ENCODE data around the gene OGDH. TPM values are rescaled to one million over a fixed set of nuclear protein-coding genes. Genes with fewer than 3 reads are reported as not detected.

The OGDH gene
- total RNA-seq, 2 experiments from 2014 or later, result 78.6 to 85.6 TPM

- H3K4me3 Mint-ChIP-seq, result no peak overlapping the region
- CTCF ChIA-PET, result interaction anchor here (1.2 kb wide), 1 partner anchor 86 kb away, joined by 3 read pairs; no protein-coding TSS in a partner anchor
These were observed 99.0 kb downstream of the OGDH start for GRCh38 chr7:44705434-44705833.

DNA sequence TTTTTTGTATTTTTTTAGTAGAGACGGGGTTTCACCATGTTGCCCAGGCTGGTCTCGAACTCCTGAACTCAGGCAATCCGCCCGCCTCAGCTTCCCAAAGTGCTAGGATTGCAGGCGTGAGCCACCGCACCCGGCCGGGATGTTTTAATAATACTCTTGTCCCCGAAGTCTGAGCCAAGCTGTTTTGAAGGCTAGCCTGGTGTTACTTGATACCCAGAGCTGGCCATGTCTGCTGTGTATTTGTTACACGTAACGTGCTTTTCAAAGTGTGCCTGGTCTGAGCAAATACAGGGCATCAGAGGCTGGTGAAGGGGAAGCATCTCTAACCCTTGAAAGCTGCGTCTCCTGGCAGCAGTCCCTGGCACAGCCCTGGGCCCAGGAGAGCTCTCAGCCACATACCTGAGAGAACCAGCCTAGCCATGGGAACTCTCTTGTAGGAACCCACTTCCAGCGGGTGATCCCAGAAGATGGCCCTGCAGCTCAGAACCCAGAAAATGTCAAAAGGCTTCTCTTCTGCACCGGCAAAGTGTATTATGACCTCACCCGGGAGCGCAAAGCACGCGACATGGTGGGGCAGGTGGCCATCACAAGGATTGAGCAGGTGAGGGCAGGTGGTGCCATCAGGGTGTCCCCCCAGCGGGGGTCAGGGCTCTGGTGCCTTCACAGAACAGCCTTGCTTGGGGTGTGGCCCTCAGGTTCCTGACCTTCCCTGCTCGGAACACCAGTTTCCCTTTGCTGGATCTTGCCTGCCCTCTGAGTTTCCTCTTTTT is 100.5 kb downstream of the OGDH start:
- CTCF ChIA-PET, result no interaction called here
- H3K27ac Mint-ChIP-seq, result no peak overlapping the region
- no peak for ATAC-seq

More at GRCh38 chr7:44705434-44705833, 99.0 kb downstream of the OGDH start:
- POLR2A ChIA-PET, result no interaction called here
- Mint-ChIP-seq H3K9me3 (no peaks in the 10 kb centered on the region), H3K36me3 (ENCODE audit: low read depth) (peaks cover 41% of the 10 kb centered on the region), H3K4me1 (ENCODE audit: low read depth) (no peaks in the 10 kb centered on the region), H3K27me3 (no peaks in the 10 kb centered on the region), H3K27ac (peak overlapping the region; percentile 55)
- TF ChIP-seq, protein P1, sequence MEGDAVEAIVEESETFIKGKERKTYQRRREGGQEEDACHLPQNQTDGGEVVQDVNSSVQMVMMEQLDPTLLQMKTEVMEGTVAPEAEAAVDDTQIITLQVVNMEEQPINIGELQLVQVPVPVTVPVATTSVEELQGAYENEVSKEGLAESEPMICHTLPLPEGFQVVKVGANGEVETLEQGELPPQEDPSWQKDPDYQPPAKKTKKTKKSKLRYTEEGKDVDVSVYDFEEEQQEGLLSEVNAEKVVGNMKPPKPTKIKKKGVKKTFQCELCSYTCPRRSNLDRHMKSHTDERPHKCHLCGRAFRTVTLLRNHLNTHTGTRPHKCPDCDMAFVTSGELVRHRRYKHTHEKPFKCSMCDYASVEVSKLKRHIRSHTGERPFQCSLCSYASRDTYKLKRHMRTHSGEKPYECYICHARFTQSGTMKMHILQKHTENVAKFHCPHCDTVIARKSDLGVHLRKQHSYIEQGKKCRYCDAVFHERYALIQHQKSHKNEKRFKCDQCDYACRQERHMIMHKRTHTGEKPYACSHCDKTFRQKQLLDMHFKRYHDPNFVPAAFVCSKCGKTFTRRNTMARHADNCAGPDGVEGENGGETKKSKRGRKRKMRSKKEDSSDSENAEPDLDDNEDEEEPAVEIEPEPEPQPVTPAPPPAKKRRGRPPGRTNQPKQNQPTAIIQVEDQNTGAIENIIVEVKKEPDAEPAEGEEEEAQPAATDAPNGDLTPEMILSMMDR (IDR thresholded peaks at IDR 0.05), result no peak
- intact Hi-C loops (cut with micrococcal nuclease), result no loop called here
- ATAC-seq (no peak), DNase-seq (no peak)

DNA sequence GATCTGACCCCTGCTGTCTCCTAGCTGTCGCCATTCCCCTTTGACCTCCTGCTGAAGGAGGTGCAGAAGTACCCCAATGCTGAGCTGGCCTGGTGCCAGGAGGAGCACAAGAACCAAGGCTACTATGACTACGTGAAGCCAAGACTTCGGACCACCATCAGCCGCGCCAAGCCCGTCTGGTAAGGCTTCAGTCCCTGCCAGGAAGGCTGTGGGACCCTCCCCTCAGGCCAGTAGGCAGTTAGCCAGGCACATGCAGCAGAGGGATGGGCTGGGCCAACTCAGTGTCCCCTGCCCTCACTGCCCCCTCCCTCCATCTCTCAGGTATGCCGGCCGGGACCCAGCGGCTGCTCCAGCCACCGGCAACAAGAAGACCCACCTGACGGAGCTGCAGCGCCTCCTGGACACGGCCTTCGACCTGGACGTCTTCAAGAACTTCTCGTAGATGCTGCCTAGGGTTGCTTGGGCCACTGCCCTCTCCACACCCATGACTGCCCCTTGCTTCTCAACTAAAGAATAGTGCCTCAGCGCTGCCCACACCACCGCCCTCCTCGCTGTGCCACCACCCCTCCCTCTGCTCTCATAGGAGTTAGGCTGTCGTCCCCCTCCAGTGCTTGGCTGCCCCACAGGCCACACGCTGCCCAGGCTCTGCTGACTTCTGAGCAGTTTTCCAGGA is 101.3 kb downstream of the OGDH start:
- Mint-ChIP-seq H3K36me3 (ENCODE audit: low read depth) (peaks cover 25% of the 10 kb centered on the region), H3K4me3 (no peak overlapping the region), H3K27me3 (no peaks in the 10 kb centered on the region), H3K9me3 (no peaks in the 10 kb centered on the region), H3K27ac (no peak overlapping the region), H3K4me1 (ENCODE audit: low read depth) (peaks cover 4% of the 10 kb centered on the region)
- CTCF ChIA-PET, result no interaction called here
- POLR2A ChIA-PET, result no interaction called here
- no peak for DNase-seq
- no peak for ATAC-seq
- TF ChIP-seq, protein P1 (IDR thresholded peaks at IDR 0.05), result no peak
- intact Hi-C loops (cut with micrococcal nuclease), result no loop called here

More for the DNA sequence above, 100.5 kb downstream of the OGDH start:
- TF ChIP-seq, protein P1 (IDR thresholded peaks at IDR 0.05), result no peak
- peaks cover under 1% of the 10 kb centered on the region for H3K4me1 Mint-ChIP-seq (ENCODE audit: low read depth)
- no peak for DNase-seq
- intact Hi-C loops (cut with micrococcal nuclease), result no loop called here
- peaks cover 27% of the 10 kb centered on the region for H3K36me3 Mint-ChIP-seq (ENCODE audit: low read depth)
- no peaks in the 10 kb centered on the region for H3K9me3 Mint-ChIP-seq
- no peaks in the 10 kb centered on the region for H3K27me3 Mint-ChIP-seq
- no peak overlapping the region for H3K4me3 Mint-ChIP-seq
- POLR2A ChIA-PET, result no interaction called here

- Mint-ChIP-seq H3K27ac (no peak overlapping the region), H3K4me3 (no peak overlapping the region), H3K27me3 (no peaks in the 10 kb centered on the region), H3K9me3 (no peaks in the 10 kb centered on the region), H3K36me3 (ENCODE audit: low read depth) (peaks cover 18% of the 10 kb centered on the region), H3K4me1 (ENCODE audit: low read depth) (peaks cover 4% of the 10 kb centered on the region)
- POLR2A ChIA-PET, result interaction anchor here (0.7 kb wide), 1 partner anchor 102 kb away, joined by 3 read pairs; no protein-coding TSS in a partner anchor
- intact Hi-C loops (cut with micrococcal nuclease), result no loop called here
- CTCF ChIA-PET, result no interaction called here
- TF ChIP-seq, protein P1 (IDR thresholded peaks at IDR 0.05), result no peak
- DNase-seq (no peak), ATAC-seq (no peak)
These were observed 102.8 kb downstream of the OGDH start for GRCh38 chr7:44709011-44709915.

Measured in activated CD8-positive, alpha-beta T cell treated with anti-CD3 and anti-CD28 coated beads for 36 hours (primary cell).